KG1 (cell line): ENCODE data around the gene EIF2D.

ENCODE experiments used
- DNase-seq: peaks from one replicate; lab custom pipeline; 2025; lab: John Stamatoyannopoulos, UW

Gene EIF2D

DNA sequence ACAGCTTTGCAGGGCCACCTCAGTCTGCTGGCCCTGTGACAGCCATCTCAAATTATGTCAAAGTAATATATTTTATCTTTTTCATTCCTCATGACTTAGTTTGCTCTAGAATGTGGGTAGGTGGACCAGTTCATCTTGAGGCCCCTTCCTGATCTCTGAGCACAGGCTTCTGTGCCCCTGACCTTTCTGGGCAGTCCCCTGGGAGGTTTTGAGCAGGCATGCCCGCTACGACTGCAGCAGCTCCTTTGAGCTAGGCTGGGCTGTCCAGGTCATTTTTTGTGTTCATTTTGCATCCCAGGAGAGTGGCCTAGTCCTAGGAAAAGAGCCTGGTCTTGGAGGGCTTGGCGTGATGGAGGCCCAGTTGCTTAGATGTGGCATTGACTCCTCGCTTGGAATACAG is 42.7 kb downstream of the EIF2D start:
- no peak for DNase-seq

DNA sequence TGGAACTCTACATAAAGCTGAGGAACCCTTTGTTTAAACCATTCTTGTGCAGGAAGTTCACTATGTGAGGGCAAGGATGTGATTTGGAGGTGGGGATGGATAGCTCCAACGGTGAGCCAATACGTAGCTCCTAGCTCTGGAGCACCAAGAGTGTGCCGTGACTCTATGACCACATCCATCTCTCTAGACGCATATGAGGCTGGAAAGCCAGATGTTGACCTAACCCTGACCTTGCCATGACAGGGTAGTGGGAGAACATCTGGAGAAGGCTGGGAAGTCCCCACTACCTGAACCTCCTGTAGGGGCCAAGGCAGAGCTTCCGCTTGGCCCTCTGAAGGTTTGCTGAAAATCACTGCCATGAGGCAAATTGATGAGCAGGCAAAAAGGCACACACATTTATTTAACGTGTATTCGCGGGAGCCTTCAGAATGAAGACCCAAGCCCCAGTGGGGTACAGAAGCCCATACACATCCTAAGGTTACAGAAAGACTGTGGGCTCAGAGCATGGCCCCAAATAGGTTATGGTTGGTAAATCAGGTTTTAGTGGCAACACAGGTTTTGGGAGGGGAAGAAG is 43.4 kb downstream of the EIF2D start:
- DNase-seq: no peak

DNA sequence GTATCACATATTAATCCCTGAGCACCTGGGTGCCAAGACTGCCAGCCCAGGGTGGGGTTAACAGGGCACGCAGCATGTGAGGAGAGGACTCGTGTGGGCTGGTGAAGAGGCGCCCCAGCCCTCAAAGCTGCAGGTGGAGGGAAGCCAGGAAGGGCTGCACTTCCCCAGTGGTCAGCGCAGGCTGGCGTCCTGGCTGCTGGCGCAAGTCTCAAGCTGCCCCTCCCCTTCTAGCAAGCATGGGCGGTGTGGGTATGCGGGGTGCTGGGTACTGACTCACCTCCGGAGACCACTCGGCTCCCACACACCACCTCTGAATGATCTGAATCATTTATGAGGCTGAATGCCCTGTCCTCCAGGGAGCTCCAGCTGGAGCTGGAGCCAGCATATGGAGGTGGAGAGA is 44.0 kb downstream of the EIF2D start:
- no peak for DNase-seq

DNA sequence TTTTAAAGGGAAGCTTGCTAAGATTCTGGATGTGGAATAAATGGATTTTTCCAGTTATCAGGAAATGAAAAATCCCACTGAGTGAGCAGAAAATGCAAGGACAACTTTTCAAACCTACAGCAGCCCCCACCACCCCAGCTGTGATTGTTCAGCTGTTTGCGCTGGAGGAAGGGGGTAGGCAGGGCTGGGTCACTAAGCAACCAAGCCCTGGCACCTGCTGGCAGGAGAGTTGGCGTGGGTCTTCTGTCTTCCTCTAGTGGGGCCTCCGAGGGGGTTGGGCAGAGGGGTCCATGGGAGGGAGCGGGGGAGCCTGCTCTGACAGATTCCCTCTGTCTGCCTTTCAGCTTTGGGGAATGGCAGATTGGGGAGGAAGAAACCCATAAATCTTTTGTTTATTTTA is 45.3 kb downstream of the EIF2D start:
- DNase-seq: no peak

DNA sequence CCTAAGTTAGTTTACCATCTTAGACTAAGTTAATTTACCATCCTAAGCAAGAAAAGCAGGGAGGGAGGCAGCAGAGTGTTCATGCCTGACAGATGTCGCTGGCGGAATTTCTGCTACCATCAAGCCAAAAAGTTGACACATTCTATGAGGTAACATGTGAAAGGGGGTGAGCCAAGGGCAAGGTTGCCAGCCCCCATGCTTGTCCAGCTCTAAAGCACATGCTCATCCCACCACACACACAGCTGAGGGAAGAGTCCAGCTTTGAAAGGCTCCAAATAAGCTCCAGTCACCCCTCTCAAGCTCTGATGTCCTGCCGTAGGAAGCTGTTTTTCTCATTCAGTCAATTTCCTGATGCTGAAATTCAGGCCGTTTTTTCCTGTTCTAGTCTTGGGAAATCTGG is 46.3 kb downstream of the EIF2D start:
- DNase-seq: no peak

DNA sequence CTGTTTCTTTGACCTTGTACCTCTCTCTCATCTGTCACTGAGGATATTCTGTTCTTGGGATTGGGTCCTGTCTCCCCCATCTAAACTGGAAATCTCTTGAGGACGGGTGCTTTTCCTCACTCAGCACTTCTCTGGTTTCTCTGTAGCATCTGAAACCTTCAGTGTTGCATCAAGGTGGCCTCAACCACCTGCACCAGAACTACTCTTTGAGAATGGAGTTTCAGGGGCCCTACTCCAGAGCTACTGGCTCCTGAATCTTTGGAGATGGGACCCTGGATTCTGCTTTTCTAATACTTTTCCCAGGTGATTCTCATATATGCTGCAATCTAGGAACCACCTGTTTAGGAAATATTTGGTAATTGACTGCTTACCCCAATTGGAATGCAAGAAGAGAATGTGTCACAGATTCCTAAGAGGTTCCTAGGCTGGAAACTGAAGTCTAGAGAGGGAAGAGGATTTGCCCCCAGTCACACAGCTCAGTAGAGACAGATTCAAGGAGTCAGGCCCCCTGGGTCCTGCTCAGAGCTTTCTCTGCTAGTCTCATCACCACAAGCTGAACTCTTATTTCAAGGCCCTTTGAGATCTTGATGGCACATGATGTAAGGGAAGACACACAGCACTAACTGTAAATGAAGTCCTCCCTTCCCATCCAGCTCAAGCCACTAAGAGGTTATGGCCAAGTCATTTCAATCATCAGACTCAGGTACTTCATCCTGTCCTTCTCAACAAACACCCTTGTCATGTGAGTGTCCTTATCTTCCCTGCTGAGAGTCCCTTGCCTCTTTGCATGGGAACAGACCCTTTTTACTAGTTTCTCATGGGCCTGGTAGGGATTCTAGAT is 48.7 kb downstream of the EIF2D start:
- no peak for DNase-seq

DNA sequence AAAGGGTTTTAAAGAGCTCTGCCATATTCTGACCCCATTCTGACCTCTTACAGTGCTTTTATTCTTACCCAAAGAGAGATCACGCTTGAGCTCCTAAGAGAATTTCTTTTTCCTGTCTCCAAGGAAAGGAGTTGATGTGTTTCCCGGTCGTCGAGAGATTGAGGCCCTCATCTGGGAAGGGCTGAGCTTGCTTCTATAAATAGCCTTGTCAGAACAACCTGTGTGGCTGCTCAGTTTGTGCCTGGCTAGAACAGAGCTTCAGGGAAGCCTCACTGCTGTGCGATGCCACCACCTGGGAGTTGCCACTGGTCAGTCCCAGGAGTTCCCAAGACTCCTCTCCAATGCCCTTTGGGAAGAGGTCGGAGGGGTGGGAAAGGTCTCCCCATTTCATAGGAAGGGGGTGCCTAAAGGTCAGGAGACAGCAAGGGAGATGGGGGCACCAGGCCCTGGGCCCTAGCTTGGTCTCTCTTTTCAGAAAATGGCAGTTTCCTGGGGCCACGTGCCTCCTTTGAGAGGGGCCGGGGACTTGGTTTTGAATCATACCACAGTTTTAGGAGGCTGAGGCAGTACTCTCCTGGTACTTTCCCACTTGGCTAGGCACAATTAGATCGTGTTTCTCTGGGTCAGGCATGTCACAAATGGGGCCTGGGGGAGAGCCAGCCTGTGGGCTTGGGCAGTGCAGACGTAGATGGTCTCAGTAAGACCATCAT is 52.1 kb downstream of the EIF2D start:
- DNase-seq: no peak

DNA sequence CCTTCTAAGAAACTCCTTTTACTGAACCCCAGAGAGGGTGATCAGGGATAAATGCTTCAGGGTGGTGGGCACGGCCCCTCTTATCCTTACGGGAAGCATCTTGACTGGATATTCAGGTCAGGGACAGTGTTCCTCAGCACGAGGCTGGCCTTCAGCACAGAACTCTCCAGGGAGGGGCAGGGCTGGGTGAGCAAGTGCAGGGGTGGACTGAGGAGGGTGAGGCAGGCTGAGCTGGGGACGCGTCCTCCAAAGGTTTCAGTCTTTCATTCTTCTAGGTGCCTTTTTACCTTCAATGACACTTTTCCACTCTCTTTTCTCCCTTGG is 52.6 kb downstream of the EIF2D start:
- no peak for DNase-seq

DNA sequence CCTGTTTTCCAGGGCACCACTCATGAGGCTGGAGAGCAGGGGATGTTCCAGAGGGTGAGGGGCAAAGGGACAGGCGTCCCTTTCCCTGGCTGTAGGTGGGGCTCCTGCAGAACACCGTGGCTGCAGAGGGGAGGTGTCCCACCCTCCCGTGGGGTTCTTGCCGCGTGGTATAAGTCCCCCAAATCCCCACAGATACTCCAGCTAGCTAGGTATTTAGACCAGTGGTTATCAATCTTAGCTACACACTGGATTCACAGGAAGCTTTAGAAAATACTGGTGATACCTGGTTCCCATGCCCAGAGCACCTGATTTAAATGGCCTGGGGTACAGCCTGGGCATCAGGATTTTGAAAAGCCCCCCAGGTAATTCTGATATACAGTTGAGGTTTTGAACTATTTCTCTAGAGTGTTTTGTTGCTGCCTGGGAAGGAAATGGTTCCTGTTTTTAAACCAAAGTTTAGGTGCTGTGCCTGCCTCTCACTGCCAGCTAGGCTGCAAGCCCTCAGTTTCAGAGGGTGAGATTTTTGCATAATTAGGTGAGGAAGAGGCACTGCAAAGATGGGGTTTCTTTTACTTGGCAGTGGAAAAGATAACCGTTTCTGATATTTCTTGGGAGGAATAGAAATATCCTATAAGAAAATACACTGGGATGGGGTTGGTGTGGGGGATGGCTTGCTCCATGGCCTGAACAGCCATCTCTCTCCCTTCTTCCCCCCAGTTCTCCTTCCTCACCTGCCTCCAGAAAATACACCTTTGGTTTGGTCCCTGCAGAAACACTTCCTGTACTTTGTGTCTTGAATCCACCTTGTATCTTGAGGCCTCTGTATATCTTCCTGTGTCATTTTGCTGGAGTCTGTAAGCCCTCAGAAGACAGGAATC is 53.2 kb downstream of the EIF2D start:
- DNase-seq: no peak

DNA sequence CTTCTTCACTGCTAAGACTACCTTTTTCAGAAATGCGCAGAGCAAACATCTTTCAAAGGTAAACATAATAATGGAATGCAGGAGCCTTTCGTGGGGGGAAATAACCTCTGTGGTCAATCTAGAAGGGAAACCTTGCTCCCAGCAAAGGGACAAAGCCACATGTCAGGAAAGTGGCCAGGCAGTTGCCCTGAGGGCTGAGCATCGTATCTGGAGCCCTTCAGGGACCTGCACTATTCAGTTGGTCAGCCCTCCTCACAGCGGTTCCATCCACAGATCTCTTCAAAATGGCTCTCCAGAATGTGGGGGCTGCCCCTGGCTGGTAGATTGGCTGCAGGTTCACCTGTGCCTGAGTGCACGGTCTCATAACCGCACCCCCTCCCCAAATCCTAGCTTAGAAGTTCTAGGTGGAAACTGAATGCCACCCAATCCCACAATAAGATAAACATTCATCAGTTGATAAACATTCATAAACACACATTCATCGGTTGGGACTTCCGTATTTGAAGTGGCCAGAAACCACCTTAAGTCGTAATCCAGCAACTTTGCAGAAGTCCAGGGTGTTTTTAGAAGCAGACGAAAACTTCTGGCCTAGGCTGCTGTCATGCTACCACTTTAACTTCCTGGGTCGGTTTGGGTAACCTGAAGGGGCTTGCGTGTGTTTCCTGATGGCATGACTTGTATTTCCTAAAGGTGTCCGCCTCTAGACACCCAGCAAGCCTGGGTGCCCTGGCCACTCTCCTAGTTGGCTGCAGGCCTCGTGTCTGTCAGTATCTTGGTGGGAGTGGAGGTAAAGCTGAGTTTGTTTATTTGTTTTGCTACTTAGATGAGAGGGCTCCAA is 54.4 kb downstream of the EIF2D start:
- peak; percentile 54 for DNase-seq

DNA sequence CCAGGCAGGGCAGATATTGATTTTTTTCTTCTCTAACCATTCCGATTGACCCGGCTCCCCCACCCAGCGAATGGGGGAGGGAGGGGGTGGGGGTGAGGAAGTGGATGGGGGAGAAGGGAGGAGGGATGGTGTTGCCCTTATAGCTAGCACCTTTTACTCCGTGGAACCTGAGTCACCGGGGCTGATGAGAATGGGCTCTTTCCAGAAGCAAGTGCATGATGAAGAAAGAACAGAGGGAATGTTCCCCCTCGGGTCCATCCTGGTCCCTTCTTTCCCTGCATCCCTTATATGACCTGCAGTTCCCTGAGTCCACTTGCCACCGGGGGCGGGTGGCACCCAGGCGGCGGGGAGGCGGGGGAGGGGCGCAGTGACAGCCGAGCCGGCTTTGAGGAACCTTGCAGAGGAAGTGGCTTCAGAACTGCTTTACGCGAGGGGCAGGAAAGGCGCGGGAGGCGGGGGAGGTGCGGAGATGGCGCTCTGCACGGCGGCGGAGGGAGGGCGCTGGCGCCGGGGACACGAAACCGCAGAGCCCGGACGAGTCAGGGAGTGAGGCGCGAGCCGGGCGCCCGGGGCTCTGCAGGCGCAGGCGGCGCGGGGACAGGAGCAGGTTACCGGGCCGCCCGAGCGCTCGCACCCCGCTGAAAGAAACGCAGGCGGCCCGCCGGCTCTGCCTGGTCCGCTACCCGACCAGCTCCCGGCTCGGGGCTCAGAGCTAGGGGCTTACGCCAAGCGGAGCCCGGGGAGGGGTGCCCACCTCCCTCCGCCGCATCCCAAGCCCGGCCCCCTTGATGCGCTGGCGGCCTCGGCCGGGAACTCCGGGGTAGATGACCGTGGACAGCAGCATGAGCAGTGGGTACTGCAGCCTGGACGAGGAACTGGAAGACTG is 55.3 kb downstream of the EIF2D start:
- peak; percentile 79 for DNase-seq

DNA sequence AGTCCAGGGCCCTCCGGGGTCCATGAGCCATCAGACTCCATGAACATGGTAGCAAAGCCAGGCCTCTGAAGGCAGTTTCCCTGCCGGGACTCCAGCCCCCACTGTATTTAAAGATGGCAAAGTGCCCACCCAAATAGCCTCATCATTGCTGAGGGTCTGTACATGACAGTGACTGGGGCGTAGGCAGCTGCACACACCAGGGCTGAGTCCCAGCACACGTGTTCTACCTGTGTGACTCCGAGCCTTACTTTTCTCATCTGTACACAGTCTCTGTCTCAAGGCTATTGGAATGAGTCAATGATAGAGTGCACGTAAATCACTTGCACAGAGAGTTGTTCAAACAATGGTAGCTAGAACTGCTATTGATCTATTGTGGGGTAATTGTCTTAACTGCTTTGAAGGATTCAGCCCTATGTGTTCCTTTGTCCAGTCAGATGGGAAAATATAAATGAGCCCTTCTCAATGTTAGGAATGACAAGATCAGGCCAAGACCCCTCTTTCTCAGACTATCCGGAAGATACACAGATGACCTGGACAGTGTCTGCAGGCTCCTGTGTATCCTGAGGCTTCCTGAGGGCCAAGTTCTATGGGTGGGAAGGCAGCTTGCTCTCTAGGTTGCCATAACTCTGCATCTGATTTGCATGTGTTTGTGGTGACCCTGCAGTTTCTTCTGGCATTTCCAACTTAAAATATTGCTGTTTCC is 56.1 kb downstream of the EIF2D start:
- no peak for DNase-seq

DNA sequence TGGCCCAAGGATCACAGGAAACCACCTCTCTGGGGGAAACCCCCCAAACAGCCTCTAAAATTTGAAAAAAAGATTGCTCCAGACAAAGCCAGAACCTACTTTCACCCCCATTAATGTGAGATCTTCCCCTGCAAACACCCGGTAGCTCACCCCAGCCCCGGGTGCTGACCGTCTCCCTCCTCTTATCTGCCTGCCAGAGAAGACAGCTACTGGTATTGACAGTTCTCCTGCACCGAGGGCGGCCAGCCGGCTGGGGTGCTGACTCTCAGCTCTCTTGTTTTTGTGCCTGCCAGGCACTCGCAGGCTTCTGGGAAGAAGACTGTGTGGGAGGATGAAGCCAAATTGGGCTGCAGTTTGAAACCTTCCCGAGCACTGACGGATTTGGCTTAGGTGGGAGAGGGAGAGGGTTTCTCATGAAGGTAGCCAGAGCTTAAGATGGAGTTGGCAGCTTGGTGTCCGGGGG is 56.8 kb downstream of the EIF2D start:
- DNase-seq: no peak

DNA sequence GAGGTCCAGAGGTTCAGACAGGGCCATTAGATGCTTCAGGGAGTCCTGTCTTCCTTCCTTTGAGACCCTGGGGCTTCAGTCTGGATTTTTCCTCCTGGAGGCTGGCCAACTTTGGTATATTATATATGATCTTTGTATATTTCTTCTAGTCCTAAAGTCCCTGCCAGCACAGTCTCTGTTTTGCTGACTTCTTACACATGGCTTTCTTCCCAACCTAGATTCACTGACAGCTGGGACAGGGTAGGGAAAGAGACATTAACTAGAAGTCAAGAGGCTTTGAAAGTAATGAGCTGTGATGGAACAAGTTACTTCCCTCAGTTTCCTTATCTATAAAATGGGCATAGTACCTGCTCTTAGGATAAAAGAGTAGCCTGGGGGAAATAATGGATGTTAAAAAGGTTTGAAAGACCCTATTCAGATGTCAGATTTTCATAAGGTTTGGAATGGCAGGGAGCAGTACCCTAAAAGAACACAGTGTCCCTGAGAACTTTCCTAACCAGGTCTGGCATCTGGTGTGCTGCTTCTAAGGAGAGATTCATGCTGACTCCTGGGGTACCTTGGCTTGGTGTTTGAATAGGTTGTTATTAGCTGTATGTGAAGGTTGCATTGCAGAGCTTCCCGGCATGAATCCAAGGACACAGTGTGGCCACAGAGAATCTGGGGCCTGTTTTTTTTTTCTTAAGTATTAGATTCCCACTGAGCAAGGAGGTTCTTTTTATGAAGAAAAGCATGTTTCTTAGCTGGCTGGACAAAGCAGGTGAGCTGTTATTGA is 57.4 kb downstream of the EIF2D start:
- DNase-seq: no peak

DNA sequence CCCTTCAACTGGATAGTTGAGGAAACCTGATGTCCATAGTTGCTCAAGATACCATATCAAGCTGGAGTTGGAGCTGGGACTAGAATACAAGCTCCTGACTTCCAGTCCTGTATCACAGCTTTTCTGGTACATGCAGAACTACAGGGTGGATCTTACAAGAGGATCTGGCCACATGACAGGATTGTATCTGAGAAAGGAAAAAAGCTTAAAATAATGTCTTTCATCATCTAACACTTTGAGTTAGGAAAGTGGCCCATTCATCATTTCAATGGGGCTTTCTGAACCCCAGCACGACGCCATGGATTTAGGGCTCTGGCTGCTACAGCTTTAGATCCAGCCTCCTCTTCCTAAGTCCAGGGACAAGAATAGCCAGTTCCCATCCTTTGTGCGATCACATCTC is 58.1 kb downstream of the EIF2D start:
- DNase-seq: no peak

DNA sequence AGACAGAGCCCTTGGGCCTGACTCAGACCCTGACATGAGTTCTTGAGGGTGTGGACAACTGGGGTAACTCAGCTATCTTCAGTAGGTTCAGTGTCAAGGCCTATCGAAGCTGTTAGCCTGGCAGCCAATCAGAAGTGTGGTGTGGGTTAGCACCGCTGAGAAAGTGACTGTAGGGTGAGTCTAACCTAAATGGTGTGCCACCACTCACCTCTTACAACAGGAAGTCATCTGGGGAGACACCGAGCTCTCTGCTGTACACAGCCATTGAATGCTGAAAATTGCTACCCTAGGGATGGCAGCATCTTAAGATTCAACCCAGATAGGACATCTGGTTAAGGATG is 60.3 kb downstream of the EIF2D start:
- DNase-seq: no peak

DNA sequence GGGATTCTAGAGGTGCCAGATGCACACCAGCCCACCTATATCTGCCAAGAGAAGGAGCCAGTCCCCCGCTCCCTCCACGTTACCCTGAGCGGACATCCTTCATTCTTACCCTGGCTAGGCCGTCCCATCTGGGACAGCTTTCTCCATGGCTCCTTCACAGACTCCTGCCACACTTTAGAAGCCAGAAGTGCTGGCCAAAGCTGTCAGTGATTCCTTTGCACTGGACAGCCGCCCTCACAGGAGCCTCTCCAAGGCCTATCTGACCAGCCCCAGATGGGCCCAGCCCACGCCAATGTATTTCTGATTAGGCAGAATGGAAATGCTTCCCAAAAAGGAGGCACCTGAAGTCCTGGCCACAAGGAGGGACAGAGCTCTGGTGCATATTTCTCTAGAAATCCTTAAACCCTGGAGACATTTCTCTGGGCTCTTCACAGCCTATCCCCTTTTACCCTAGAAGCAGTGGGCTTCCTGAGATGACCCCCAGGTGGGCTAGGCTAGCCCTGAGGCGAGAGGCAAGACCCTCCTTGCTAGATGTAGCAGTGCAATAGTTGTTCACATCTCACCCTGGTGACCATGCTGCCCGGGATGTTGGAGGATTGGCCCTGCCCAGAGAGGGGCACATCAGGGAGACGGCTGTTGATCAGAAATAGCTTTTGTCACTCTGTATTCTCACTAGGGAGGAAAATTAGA is 60.8 kb downstream of the EIF2D start:
- DNase-seq: no peak

DNA sequence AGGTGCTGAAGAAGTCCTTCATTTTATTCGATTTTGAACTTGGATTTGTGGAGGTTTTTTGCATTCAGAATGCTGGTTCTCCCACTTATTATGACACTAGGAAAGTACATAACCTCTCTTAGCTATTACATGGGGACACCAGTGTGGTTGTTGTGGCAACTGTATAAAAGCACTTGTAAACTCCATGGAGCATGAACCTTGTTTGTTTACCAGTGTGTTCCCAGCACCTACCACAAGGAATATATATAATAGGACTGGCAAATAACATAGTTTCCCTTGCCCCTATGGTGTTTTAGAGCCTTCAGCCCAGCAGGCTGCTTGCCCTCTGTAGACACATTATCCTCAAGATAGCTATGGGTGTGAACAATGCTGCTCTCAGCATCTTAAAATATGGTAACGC is 61.8 kb downstream of the EIF2D start:
- no peak for DNase-seq

DNA sequence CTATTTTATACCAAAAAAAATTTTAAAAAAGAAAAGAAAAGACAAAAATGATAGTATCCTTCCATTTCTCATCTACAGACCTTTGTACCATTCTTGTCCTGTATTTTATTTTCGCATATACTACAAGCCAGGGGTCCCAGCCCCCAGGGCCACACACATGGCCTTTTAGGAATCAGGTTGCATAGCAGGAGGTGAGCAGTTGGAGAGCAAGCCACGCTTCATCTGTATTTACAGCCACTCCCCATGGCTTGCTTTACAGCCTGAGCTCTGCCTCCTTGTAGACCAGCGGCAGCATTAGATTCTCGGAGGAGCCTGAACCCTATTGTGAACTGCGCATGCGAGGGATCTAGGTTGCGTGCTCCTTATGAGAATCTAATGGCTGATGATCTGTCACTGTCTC is 65.2 kb downstream of the EIF2D start:
- DNase-seq: no peak
